ENCODE measurements around the gene LGMN. TPM values are rescaled to one million over a fixed set of nuclear protein-coding genes. Genes with fewer than 3 reads are reported as not detected.

LGMN gene
- total and polyA plus RNA-seq, 4 donors = 115 to 182 (median 136) TPM

GRCh38 chr14:92793709-92794546 lies 45.5 kb upstream of the LGMN start, which contains the start of gene GOLGA5:
GOLGA5 (plus strand) TSS chr14:92794305; CDS start chr14:92797438, 3,133 bp downstream.
- H3K27ac ChIP-seq (ENCODE audit: low read depth in 1 of 2, low read length in 1 of 2) = peak within 1 kb of the TSS; percentile 88 to 94
- H3K4me3 ChIP-seq = peak within 1 kb of the TSS; percentile 99
- H3K9me3 ChIP-seq (ENCODE audit: control insufficient read depth in 4 of 4, insufficient read depth in 3 of 4, low read length in 3 of 4) = no peaks in the 10 kb centered on the region
- peak within 1 kb of the TSS; percentile 85 to 91 for H3K9ac ChIP-seq (ENCODE audit: insufficient read depth in 1 of 2, low read length in 2 of 2)
- peak; percentile 97 to 99 (median 98) for DNase-seq
- WGBS, 2 donors = 0 to 1% methylated on average over 62 to 71 of the region's 71 CpGs
- peak; percentile 14 for TF ChIP-seq CTCF (IDR thresholded peaks at IDR 0.05; ENCODE audit: control extremely low read depth, extremely low read depth)
- peak; percentile 98 for ATAC-seq (ENCODE audit: insufficient read depth, low FRiP score)
- no peaks in the 10 kb centered on the region for H3K27me3 ChIP-seq (ENCODE audit: control insufficient read depth in 3 of 3, insufficient read depth in 3 of 3, low read length in 2 of 3)
- H3K36me3 ChIP-seq (ENCODE audit: control insufficient read depth in 4 of 4, insufficient read depth in 4 of 4, low read length in 4 of 4) = peaks cover 6 to 14% (median 8%) of the 10 kb centered on the region in 4 donors
- H3K4me1 ChIP-seq (ENCODE audit: control insufficient read depth in 5 of 5, insufficient read depth in 5 of 5, low read length in 5 of 5) = peaks cover 0 to 13% (median 7%) of the 10 kb centered on the region in 5 donors

- no peak for ATAC-seq (ENCODE audit: insufficient read depth, low FRiP score)
- Histone ChIP-seq H3K36me3 (ENCODE audit: control insufficient read depth in 4 of 4, insufficient read depth in 4 of 4, low read length in 4 of 4) (peaks cover under 1 to 10% (median 5%) of the 10 kb centered on the region in 4 donors), H3K9ac (ENCODE audit: insufficient read depth in 1 of 2, low read length in 2 of 2) (no peak overlapping the region), H3K4me3 (no peak overlapping the region), H3K27me3 (ENCODE audit: control insufficient read depth in 3 of 3, insufficient read depth in 3 of 3, low read length in 2 of 3) (no peaks in the 10 kb centered on the region), H3K27ac (ENCODE audit: low read depth in 1 of 2, low read length in 1 of 2) (no peak overlapping the region), H3K4me1 (ENCODE audit: control insufficient read depth in 5 of 5, insufficient read depth in 5 of 5, low read length in 5 of 5) (peaks cover 0 to 13% (median 7%) of the 10 kb centered on the region in 5 donors), H3K9me3 (ENCODE audit: control insufficient read depth in 4 of 4, insufficient read depth in 3 of 4, low read length in 3 of 4) (no peaks in the 10 kb centered on the region)
- peak in 1 of 3 donors; percentile 16 for DNase-seq
- TF ChIP-seq CTCF (IDR thresholded peaks at IDR 0.05; ENCODE audit: control extremely low read depth, extremely low read depth) = no peak
- 70 to 77% methylated on average over 4 of the region's 4 CpGs for WGBS, 2 donors
Measured at GRCh38 chr14:92792885-92793284, 44.5 kb upstream of the LGMN start.

- no peaks in the 10 kb centered on the region for H3K27me3 ChIP-seq (ENCODE audit: control insufficient read depth in 3 of 3, insufficient read depth in 3 of 3, low read length in 2 of 3)
- no peaks in the 10 kb centered on the region for H3K9me3 ChIP-seq (ENCODE audit: control insufficient read depth in 4 of 4, insufficient read depth in 3 of 4, low read length in 3 of 4)
- no peak for TF ChIP-seq CTCF (IDR thresholded peaks at IDR 0.05; ENCODE audit: control extremely low read depth, extremely low read depth)
- no peak overlapping the region for H3K27ac ChIP-seq (ENCODE audit: low read depth in 1 of 2, low read length in 1 of 2)
- no peak overlapping the region for H3K9ac ChIP-seq (ENCODE audit: insufficient read depth in 1 of 2, low read length in 2 of 2)
- DNase-seq (no peak), ATAC-seq (ENCODE audit: insufficient read depth, low FRiP score) (no peak)
- H3K4me1 ChIP-seq (ENCODE audit: control insufficient read depth in 5 of 5, insufficient read depth in 5 of 5, low read length in 5 of 5) = peaks cover 0 to 5% (median 0%) of the 10 kb centered on the region in 5 donors
- H3K4me3 ChIP-seq = no peak overlapping the region
- peaks cover 0 to 4% (median 0%) of the 10 kb centered on the region in 4 donors for H3K36me3 ChIP-seq (ENCODE audit: control insufficient read depth in 4 of 4, insufficient read depth in 4 of 4, low read length in 4 of 4)
Measured at GRCh38 chr14:92789457-92790089, 41.1 kb upstream of the LGMN start.

Data from lung (tissue), 12 donors.